Ovary (tissue), 9 donors: ENCODE measurements around the gene PITX2. TPM values are rescaled to one million over a fixed set of nuclear protein-coding genes. Genes with fewer than 3 reads are reported as not detected.

Experiments used
- DNase-seq, 5 donors: peaks; one replicate each; pipeline ENCODE4 v3.0.0-alpha.2; 2019 to 2020
- H3K27ac ChIP-seq, 2 donors: fragments of 200-600 bp; one replicate each; pipeline versions ENCODE4 v1.5.1 to v1.8.0; 2019 to 2022
- H3K27me3 ChIP-seq: fragments of 200-600 bp; one replicate; pipeline ENCODE4 v1.8.0; 2022
- H3K36me3 ChIP-seq: fragments of 200-600 bp; sonication (generic); one replicate; pipeline ENCODE4 v1.5.1; 2019
- H3K4me1 ChIP-seq: one replicate; pipeline ENCODE4 v1.8.1; 2013; ENCODE audit warnings: mild to moderate bottlenecking, moderate library complexity; ENCODE audit not compliant: insufficient read depth
- H3K4me3 ChIP-seq: fragments of 200-600 bp; sonication (generic); one replicate; pipeline ENCODE4 v1.5.1; 2017
- H3K9me3 ChIP-seq, 2 donors: fragments of 200-600 bp in 1 of 2; sonication (generic) in 1 of 2; one replicate each; pipeline versions ENCODE4 v1.5.1 to v1.8.1; 2013 to 2019; ENCODE audit warnings: mild to moderate bottlenecking in 1 of 2, moderate library complexity in 1 of 2
- CTCF ChIP-seq, 3 donors: fragments of 450-650 bp in 2 of 3; fragments of 200-600 bp in 1 of 3; IDR thresholded peaks; one replicate each; pipeline versions ENCODE4 v1.5.1 to v1.8.0; 2016 to 2022; ENCODE audit warnings: antibody characterized with exemption in 3 of 3, mild to moderate bottlenecking in 1 of 3
- EP300 ChIP-seq: sonication (generic); formaldehyde crosslinking; IDR thresholded peaks from one replicate; pipeline ENCODE4 v1.6.1; 2017; ENCODE audit warnings: antibody characterized with exemption
- POLR2A ChIP-seq: fragments of 450-650 bp; IDR thresholded peaks from one replicate; pipeline ENCODE4 v1.6.1; 2017; ENCODE audit warnings: antibody characterized with exemption, mild to moderate bottlenecking, moderate library complexity
- WGBS, 3 donors: extraction: QIAGEN DNeasy Blood & Tissue Kit in 1 of 3; methylation state at CpG; one replicate each; pipeline versions ENCODE4 v1.1.5 to v1.1.7; 2013 to 2017; 5-methylcytosine and 5-hydroxymethylcytosine counted together
- intact Hi-C, 4 donors: fragments of 100-400 bp; cut with DNase I; formaldehyde crosslinking; loops; one replicate each; pipeline versions ENCODE4 v1.11.0 to v1.15.1; 2022 to 2023
- polyA plus RNA-seq, 2 donors: library from polyadenylated mRNA; stranded (reverse); fragments of 200-250 nt in 1 of 2; fragments of 350-450 nt in 1 of 2; fragmentation: Illumina TruSeq in 1 of 2; extraction: RNeasy Lipid Tissue Mini Kit (QIAGEN cat#74804) in 1 of 2; gene quantifications; one replicate each; pipeline ENCODE4 v1.2.3, GENCODE V29; 2013 to 2014
- total RNA-seq, 7 donors: library from RNA; depleted of rRNA in 2 of 7; stranded (reverse); fragments of >200 nt in 2 of 7; fragmentation: NEBNext Ultra II Directional in 3 of 7; extraction: Animal tissue kit (Norgen Biotek cat#: 25700) in 3 of 7; gene quantifications; one replicate each; pipeline versions ENCODE4 v1.1.0 to v1.2.4, GENCODE V29; 2016 to 2023
- donor health status: DM: no; HTN: no; CAD: no; lungs with moderate emphysema.
- donor health status: DM: no; HTN: no; CAD: no.
- donor health status: Bipolar disorder and iron deficiency.
- donor health status: DM: yes; HTN: yes; CAD: no.
- donor health status: DM: no; HTN: no; CAD: no.
- donor health status: DM: yes; HTN: yes; CAD: no.

The PITX2 gene
- total and polyA plus RNA-seq, 9 donors, result 0.15 to 0.24 TPM; not detected in 7

DNA sequence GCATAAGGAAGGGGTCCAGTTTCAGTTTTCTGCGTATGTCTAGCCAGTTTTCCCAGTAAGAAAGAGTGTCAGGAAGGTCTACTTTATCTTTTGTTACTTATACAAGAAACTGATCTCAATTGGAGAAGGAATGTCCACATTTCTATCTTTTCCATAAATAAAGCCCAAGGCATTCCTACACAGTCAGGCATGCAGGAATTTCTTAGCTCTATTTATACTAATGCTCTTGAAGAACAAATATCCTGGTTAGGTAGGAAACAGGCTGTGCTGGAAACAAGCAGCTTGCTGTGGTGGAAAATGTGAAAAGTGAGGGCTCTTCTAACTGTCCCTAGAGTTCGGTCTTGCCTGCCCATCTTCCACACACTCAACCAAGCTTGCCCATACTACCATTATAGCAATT is 37.9 kb upstream of the PITX2 start:
- Histone ChIP-seq H3K4me1 (no peaks in the 10 kb centered on the region), H3K27me3 (no peaks in the 10 kb centered on the region), H3K4me3 (no peak overlapping the region), H3K36me3 (no peaks in the 10 kb centered on the region), H3K27ac (no peak overlapping the region), H3K9me3 (no peaks in the 10 kb centered on the region)
- intact Hi-C loops, result no loop called here
- no peak for DNase-seq
- TF ChIP-seq POLR2A, result no peak
- no peak for TF ChIP-seq EP300
- no peak for TF ChIP-seq CTCF (IDR thresholded peaks at IDR 0.05)
- WGBS, 3 donors, result 74 to 86% (median 76%) methylated on average over 2 of the region's 2 CpGs

GRCh38 chr4:110654254-110654635 is 31.4 kb upstream of the PITX2 start:
- Histone ChIP-seq H3K36me3 (no peaks in the 10 kb centered on the region), H3K27ac (no peak overlapping the region), H3K4me3 (no peak overlapping the region), H3K27me3 (no peaks in the 10 kb centered on the region), H3K4me1 (no peaks in the 10 kb centered on the region), H3K9me3 (no peaks in the 10 kb centered on the region)
- TF ChIP-seq CTCF (IDR thresholded peaks at IDR 0.05) (no peak), POLR2A (no peak), EP300 (no peak)
- DNase-seq, result no peak
- intact Hi-C loops, result no loop called here

DNA sequence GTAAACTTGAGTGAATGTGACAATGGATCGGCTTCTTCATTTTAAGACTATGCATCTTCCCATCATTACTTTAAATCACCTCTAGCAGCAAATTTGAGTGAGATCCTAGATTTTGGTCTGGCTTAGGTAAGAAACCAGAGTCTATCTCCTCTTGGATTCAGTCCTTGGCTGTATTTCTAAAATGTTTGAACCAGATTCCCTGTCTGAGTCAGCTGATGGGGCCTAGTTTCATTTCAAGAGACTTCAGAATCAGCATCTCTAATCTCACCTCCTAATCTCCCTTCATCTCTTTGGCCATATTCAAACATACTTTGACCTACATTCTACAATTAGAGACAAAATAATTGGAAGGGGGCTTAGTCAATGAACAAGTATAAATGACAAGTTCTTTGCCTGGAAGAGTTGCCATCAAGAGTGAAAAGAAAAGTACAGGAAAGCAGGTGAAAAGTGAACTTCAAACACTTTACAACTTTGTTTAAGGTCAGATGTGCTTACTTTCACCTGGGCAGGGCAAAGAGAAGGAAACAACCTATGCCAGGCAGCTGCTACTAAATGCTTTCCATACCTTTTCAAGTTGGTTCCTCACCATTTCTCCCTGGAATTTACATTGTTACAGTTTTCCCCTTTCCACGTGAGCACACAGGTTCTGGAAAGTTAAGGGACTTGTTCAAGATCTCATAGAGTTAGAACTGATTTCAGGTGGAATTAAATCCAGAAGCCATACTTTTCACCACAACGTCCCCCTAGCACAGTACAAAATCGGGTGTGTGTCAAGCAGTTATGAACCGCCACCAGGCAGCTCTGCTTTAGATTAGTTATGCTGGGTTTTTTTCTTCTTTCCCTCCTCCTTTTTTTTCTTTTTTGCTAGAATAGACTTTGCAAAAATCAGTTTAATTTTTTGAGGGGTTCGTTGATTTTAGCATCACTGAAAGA is 30.7 kb upstream of the PITX2 start:
- no peak overlapping the region for H3K4me3 ChIP-seq
- no peaks in the 10 kb centered on the region for H3K9me3 ChIP-seq
- WGBS, 3 donors, result 69 to 78% (median 70%) methylated on average over 6 of the region's 6 CpGs
- no peaks in the 10 kb centered on the region for H3K4me1 ChIP-seq
- TF ChIP-seq POLR2A (no peak), CTCF (IDR thresholded peaks at IDR 0.05) (no peak), EP300 (no peak)
- no peak for DNase-seq
- no peaks in the 10 kb centered on the region for H3K36me3 ChIP-seq
- no peak overlapping the region for H3K27ac ChIP-seq
- H3K27me3 ChIP-seq, result no peaks in the 10 kb centered on the region
- intact Hi-C loops, result no loop called here

DNA sequence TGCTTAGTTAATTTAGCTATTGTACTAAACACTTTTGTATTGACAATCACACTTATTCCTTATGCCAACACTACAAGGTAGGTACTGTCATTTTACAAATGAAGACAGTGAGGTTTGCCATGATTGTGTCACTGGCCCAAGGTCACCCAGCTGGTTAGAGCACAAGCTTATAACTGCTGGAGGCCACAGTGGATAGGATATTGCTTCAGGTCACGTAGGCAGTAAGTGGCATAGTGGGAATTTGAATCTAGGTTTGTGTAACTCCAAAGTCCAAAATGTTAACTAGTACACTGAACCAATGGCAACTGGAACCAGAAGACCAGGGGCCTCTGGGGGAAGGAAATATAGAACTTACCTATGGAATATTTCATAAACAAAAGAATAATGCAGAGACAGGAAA is 21.1 kb upstream of the PITX2 start:
- no peak overlapping the region for H3K4me3 ChIP-seq
- intact Hi-C loops, result no loop called here
- no peaks in the 10 kb centered on the region for H3K4me1 ChIP-seq
- no peak for DNase-seq
- H3K9me3 ChIP-seq, result peaks cover 0 to 3% of the 10 kb centered on the region in 2 donors
- H3K27ac ChIP-seq, result no peak overlapping the region
- no peaks in the 10 kb centered on the region for H3K27me3 ChIP-seq
- no peaks in the 10 kb centered on the region for H3K36me3 ChIP-seq
- 75 to 88% (median 81%) methylated on average over 1 of the region's 1 CpG for WGBS, 3 donors
- TF ChIP-seq CTCF (IDR thresholded peaks at IDR 0.05), result no peak
